GM12872 (cell line): ENCODE data around the gene MEGF6.

Experiments used
- CTCF ChIP-seq: IDR thresholded peaks from 3 replicates; pipeline ENCODE4 v1.5.1; 2011; ENCODE audit warnings: low read depth, mild to moderate bottlenecking, low read length, moderate library complexity; ENCODE audit not compliant: insufficient read depth

MEGF6 gene

GRCh38 chr1:3617806-3618345, 6.6 kb upstream of the MEGF6 start:
- TF ChIP-seq CTCF = no peak

GRCh38 chr1:3616861-3617260, 5.6 kb upstream of the MEGF6 start:
- no peak for TF ChIP-seq CTCF

- TF ChIP-seq CTCF = peak; percentile 70
Observed at GRCh38 chr1:3614755-3615742, 3.7 kb upstream of the MEGF6 start.

- no peak for TF ChIP-seq CTCF
Observed at GRCh38 chr1:3612123-3612522, 815 bp upstream of the MEGF6 start.

- TF ChIP-seq CTCF = no peak
Observed at GRCh38 chr1:3610527-3611169, 660 bp downstream of the MEGF6 start.

- TF ChIP-seq CTCF = no peak
Observed at GRCh38 chr1:3609769-3610526, 1.4 kb downstream of the MEGF6 start.
